PC-9 (cell line): ENCODE data around the gene IKBIP.

Experiments used
- CTCF ChIP-seq: fragments of 200-600 bp; sonication (generic); conservative IDR thresholded peaks from 2 replicates; pipeline ENCODE4 v1.6.1; 2017; ENCODE audit warnings: mixed run types, antibody characterized with exemption, mild to moderate bottlenecking, moderate library complexity
- EZH2 ChIP-seq: fragments of 200-600 bp; sonication (generic); IDR thresholded peaks from 2 replicates; pipeline ENCODE4 v1.8.0; 2017; ENCODE audit warnings: antibody characterized with exemption, low read depth

DNA sequence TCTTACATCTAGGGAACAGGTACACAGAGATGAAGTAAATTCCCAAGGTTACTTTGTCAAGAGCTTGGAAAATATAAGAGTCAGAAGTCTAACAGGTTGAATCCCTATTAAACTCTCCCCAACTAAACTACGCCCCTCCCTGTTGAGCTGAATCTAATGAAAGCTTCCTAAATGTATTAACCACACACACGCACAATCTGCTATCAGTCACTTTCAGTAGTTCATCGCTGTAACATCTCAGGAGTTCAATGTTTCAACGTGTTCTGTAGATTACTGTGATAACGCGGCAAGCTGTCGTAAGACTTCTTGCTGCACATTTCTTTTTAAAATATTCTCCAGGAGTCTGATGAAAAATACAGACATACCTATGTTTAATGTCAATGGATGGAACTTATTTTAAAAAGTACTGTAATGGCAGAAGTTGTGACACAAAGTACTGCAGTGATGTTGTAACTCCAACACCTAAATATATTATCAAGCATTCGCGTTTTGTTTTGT is 51.7 kb downstream of the IKBIP start:
- TF ChIP-seq CTCF: no peak
- no peak for TF ChIP-seq EZH2
